GM18526 (cell line): Measurements from ENCODE around the gene CRHR1.

Experiments
- POLR2A ChIP-seq: IDR thresholded peaks from 3 replicates; pipeline ENCODE4 v1.6.1; 2011; ENCODE audit not compliant: insufficient read length; ENCODE audit errors: extremely low read depth

Gene CRHR1

GRCh38 chr17:45851873-45852272 lies 67.8 kb downstream of the CRHR1 start:
- no peak for TF ChIP-seq POLR2A

GRCh38 chr17:45852535-45853297 lies 68.6 kb downstream of the CRHR1 start:
- no peak for TF ChIP-seq POLR2A

GRCh38 chr17:45854209-45854608 lies 70.1 kb downstream of the CRHR1 start:
- no peak for TF ChIP-seq POLR2A

DNA sequence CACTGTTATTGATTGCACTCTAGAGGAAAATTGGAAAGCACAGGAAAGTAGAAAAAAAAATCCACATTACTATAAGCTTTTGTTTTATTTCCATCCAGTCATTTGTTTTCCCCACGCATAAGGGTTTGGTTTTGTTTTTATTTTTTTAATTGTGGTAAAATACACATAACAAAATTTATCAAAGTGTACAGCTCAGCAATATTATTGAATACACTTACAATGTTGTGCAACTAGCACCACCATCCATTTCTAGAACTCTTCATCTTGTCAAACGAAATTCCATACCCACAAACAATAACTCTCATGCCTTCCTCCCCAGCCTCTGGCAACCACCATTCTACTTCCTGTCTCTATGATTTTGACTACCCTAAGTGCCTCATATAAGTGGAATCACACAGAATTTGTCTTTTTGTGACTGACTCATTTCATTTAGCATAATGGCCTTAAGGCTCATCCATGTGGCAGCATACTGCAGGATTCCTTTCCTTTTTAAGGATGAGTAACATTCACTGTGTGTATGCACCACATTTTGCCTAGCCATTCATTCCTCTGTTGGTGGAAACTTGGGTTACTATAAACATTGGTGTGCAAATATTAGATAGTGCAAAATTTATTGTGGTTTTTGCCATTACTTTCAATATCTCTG lies 71.7 kb downstream of the CRHR1 start:
- TF ChIP-seq POLR2A = no peak

DNA sequence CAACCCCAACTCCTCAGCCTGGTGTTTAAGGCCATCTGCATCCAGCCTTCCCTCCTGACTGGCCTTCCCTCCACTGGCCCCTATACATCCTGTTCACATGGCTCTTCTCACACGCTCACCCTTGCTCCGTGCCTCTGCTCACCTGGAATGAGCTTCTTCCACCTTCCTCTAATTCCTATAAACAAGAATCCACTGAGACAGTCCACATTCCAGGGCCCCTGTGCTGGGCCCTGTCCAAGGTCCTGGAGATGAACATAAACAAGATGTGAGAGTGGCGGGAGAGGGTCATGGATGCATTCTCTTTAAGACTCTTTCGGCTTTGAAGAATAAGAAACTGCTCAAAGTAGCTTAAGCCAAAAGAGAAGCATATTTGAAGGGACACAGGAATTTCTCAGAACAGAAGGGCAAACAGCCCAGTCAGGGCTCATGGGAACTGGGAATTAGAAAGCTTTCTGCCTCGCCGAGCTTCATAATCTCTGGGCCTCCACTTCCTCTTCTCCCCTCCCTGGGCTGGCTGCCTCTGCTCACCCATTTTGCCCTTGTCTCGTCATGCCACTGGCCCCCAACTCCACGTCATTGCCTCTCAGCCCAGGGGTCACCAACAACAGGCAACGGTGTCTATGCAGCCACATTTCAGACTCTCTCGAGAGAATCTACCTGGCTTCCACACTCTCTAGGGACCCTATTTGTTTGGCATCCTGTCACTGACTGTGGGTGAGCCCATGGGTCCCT lies 74.0 kb downstream of the CRHR1 start:
- no peak for TF ChIP-seq POLR2A

- TF ChIP-seq POLR2A = no peak
Observed at GRCh38 chr17:45861165-45861564, 77.0 kb downstream of the CRHR1 start.

GRCh38 chr17:45863857-45864654 lies 79.9 kb downstream of the CRHR1 start:
- no peak for TF ChIP-seq POLR2A

DNA sequence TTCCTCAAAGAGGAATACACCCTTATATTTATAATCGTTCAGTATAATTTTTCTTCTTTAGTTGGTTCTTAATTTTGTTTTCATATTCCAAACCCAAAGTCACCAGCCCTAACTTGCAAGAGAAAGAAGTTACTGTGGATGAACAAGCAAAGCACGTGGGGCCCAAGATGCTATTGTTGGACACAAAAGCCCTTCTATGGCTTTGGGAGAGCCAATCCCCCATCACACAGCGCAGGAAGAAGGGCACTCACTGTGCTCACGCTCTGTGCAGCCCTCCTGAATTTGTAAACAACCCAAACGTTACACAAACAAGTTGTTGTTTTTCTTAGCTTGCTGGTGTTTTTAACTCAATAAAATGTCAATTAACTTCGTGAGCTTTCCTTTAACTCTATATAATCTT lies 83.1 kb downstream of the CRHR1 start:
- TF ChIP-seq POLR2A = no peak

GRCh38 chr17:45867702-45868101 lies 83.6 kb downstream of the CRHR1 start:
- no peak for TF ChIP-seq POLR2A

GRCh38 chr17:45868276-45868675 lies 84.2 kb downstream of the CRHR1 start:
- TF ChIP-seq POLR2A = no peak

GRCh38 chr17:45869676-45870341 lies 85.7 kb downstream of the CRHR1 start:
- TF ChIP-seq POLR2A = no peak

GRCh38 chr17:45870342-45870974 lies 86.3 kb downstream of the CRHR1 start:
- TF ChIP-seq POLR2A = no peak

DNA sequence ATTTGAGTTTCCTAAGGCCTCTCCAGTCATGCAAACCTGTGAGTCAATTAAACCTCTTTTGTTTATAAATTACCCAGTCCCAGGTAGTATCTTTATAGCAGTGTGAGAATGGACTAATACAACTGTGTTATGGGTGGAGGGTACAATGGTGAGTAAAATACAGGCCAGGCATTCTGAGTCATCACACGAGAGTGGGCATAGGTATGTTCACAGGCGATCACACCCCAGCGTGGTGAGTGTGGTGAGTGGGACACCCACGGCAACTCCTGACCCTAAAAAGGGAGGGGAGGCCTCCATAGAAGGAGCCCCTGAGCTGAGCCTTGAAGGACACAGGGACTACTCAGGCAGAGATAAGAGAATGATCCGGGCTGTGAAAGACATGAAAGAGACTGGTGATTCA lies 87.6 kb downstream of the CRHR1 start:
- no peak for TF ChIP-seq POLR2A

DNA sequence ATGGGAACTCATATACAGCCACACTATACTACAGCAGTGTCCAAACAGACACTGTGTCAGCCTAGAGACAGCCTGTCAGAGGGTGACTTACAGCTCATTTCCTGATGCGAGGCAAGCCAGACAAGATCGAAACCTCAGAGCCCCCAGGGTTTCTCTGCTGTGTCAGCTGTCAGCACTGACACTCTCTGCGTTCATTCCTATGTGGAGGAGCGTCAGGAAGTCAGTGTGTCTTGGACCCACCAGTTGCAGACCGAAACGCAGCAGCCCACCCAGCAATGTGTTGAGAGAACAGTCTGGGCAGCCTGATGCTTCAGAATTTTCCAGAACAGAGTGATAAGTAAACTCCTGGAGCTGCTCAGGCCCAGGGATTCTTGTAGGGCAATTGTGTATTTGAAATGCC lies 89.6 kb downstream of the CRHR1 start:
- TF ChIP-seq POLR2A = no peak
